Measurements from ENCODE around the gene RGS19. TPM values are rescaled to one million over a fixed set of nuclear protein-coding genes. Genes with fewer than 3 reads are reported as not detected.

The RGS19 gene
- 13.8 and 14.7 TPM in 2 replicates for total RNA-seq

GRCh38 chr20:64079273-64080012 lies at the start of gene RGS19:
Gene RGS19 (minus strand): TSS chr20:64079518. CDS start chr20:64076886, 2,632 bp downstream.

GRCh38 chr20:64106981-64107735 lies 27.8 kb upstream of the RGS19 start, which contains the start of gene NPBWR2:
Gene NPBWR2 (minus strand): TSS chr20:64107565. CDS start chr20:64106831, 734 bp downstream.

GRCh38 chr20:64083804-64084684 lies 4.7 kb upstream of the RGS19 start, which contains the start of gene LKAAEAR1:
Gene LKAAEAR1 (minus strand): TSS chr20:64084398. CDS start chr20:64084219, 179 bp downstream.

GRCh38 chr20:64080013-64080812 lies 895 bp upstream of the RGS19 start, which contains the start of gene OPRL1:
Gene OPRL1 (plus strand): TSS chr20:64080082. CDS start chr20:64092721, 12,639 bp downstream.

GRCh38 chr20:64062596-64063388 lies 16.5 kb downstream of the RGS19 start, which contains the start of gene TCEA2:
Gene TCEA2 (plus strand): TSS chr20:64063198. CDS start chr20:64063313, 115 bp downstream.

GRCh38 chr20:64049060-64049877 lies 30.0 kb downstream of the RGS19 start, which contains the start of gene SOX18:
Gene SOX18 (minus strand): TSS chr20:64049639. CDS start chr20:64049516, 123 bp downstream.

GRCh38 chr20:64035933-64036345 lies 43.4 kb downstream of the RGS19 start, which contains the start of gene C20orf204:
Gene C20orf204 (plus strand): TSS chr20:64036182. CDS start chr20:64036324, 142 bp downstream.

Other genes starting within 250 kb of the RGS19 start
- gene ZBTB46, start 248.3 kb downstream of the RGS19 start, total RNA-seq, result 78.5 and 87.3 TPM in 2 replicates
- not detected in 2 replicates for gene ABHD16B, start 218.0 kb downstream of the RGS19 start, total RNA-seq
- gene TPD52L2, start 214.2 kb downstream of the RGS19 start, total RNA-seq, result 140 and 150 TPM in 2 replicates
- gene DNAJC5, start 184.4 kb downstream of the RGS19 start, total RNA-seq, result 79.2 and 82.8 TPM in 2 replicates
- gene UCKL1, start 123.1 kb downstream of the RGS19 start, total RNA-seq, result 31.2 and 33.3 TPM in 2 replicates
- 7.9 TPM in 2 replicates for gene ZNF512B, start 109.6 kb downstream of the RGS19 start, total RNA-seq
- 3.3 TPM in 2 replicates for gene SAMD10, start 99.9 kb downstream of the RGS19 start, total RNA-seq
- 65.9 and 73.3 TPM in 2 replicates for gene PRPF6, start 98.4 kb downstream of the RGS19 start, total RNA-seq
- 3.3 and 5.8 TPM in 2 replicates for gene C20orf204, start 43.3 kb downstream of the RGS19 start, total RNA-seq
- 17.7 and 30.9 TPM in 2 replicates for gene SOX18, start 29.9 kb downstream of the RGS19 start, total RNA-seq
- 34.2 and 34.3 TPM in 2 replicates for gene TCEA2, start 16.3 kb downstream of the RGS19 start, total RNA-seq
- 1.6 and 2.2 TPM in 2 replicates for gene OPRL1, start 564 bp upstream of the RGS19 start, total RNA-seq
- gene LKAAEAR1, start 4.9 kb upstream of the RGS19 start, total RNA-seq, result 0.17 TPM in 1 of 2 replicates, not detected in the other
- not detected in 2 replicates for gene NPBWR2, start 28.0 kb upstream of the RGS19 start, total RNA-seq
- gene MYT1, start 84.9 kb upstream of the RGS19 start, total RNA-seq, result 0.09 and 0.33 TPM in 2 replicates
- gene PCMTD2, start 176.2 kb upstream of the RGS19 start, total RNA-seq, result 66.9 and 126 TPM in 2 replicates